Measurements from ENCODE around the gene ZFYVE26. TPM values are rescaled to one million over a fixed set of nuclear protein-coding genes. Genes with fewer than 3 reads are reported as not detected.

Gene ZFYVE26
- total and polyA plus RNA-seq, 7 experiments from 2014 or later, result 3.2 to 38.9 (median 25.8) TPM

GRCh38 chr14:67729072-67729885, 87.1 kb downstream of the ZFYVE26 start:
- Histone ChIP-seq H3K4me1 (ENCODE audit: control insufficient read depth in 2 of 2, insufficient read depth in 2 of 2, low read length in 2 of 2) (no peaks in the 10 kb centered on the region), H3K36me3 (ENCODE audit: control insufficient read depth in 2 of 3, insufficient read depth in 3 of 3, low read length in 3 of 3) (no peaks in the 10 kb centered on the region), H3K27ac (ENCODE audit: low read depth, low read length) (no peak overlapping the region), H3K27me3 (ENCODE audit: control insufficient read depth in 2 of 2, insufficient read depth in 2 of 2, low read length in 2 of 2) (no peaks in the 10 kb centered on the region), H3K4me3 (ENCODE audit: low read length) (no peak overlapping the region), H3K9me3 (ENCODE audit: control insufficient read depth in 2 of 3, low read length in 3 of 3) (no peaks in the 10 kb centered on the region)
- no peak for ATAC-seq
- DNase-seq, result no peak
- Mint-ChIP-seq H3K27ac (no peak overlapping the region), H3K4me1 (no peaks in the 10 kb centered on the region), H3K27me3 (peaks cover 1 to 18% (median 13%) of the 10 kb centered on the region in 5 donors), H3K4me3 (no peak overlapping the region), H3K9me3 (no peaks in the 10 kb centered on the region), H3K36me3 (peaks cover 0 to 14% (median 5%) of the 10 kb centered on the region in 5 donors)
- intact Hi-C loops (cut with micrococcal nuclease), result no loop called here
- ChIA-PET CTCF (no interaction called here), POLR2A (no interaction called here)

DNA sequence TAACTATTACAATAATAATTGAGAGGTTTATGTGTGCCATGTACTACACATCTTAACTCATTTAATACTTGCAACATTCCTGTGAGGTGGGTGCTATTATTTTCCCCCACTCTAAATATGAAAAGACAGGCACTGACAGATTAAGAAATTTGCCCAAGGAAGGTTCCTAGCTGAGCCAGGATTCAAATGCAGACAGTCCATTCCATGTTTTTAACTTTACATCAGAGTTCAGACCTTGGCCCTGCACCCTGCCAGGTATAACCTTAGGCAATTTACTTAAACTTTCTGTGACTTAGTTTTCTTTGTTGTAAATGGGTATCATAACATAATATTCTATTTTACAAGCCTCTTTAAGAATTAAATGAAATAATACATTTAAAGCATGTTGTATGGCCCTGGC, 88.1 kb downstream of the ZFYVE26 start:
- H3K27ac ChIP-seq (ENCODE audit: low read depth, low read length), result no peak overlapping the region
- no peak overlapping the region for H3K4me3 ChIP-seq (ENCODE audit: low read length)
- no peaks in the 10 kb centered on the region for H3K36me3 ChIP-seq (ENCODE audit: control insufficient read depth in 2 of 3, insufficient read depth in 3 of 3, low read length in 3 of 3)
- POLR2A ChIA-PET, result no interaction called here
- no peak for ATAC-seq
- no peak for DNase-seq
- peaks cover 0 to 3% of the 10 kb centered on the region in 2 donors for H3K27me3 ChIP-seq (ENCODE audit: control insufficient read depth in 2 of 2, insufficient read depth in 2 of 2, low read length in 2 of 2)
- peaks cover 0 to 14% (median 5%) of the 10 kb centered on the region in 5 donors for H3K36me3 Mint-ChIP-seq
- H3K4me1 Mint-ChIP-seq, result no peaks in the 10 kb centered on the region
- CTCF ChIA-PET, result no interaction called here
- H3K9me3 ChIP-seq (ENCODE audit: control insufficient read depth in 2 of 3, low read length in 3 of 3), result no peaks in the 10 kb centered on the region
- intact Hi-C loops (cut with micrococcal nuclease), result no loop called here
- H3K27ac Mint-ChIP-seq, result no peak overlapping the region
- H3K4me3 Mint-ChIP-seq, result no peak overlapping the region
- peaks cover 5 to 29% (median 21%) of the 10 kb centered on the region in 5 donors for H3K27me3 Mint-ChIP-seq
- no peaks in the 10 kb centered on the region for H3K4me1 ChIP-seq (ENCODE audit: control insufficient read depth in 2 of 2, insufficient read depth in 2 of 2, low read length in 2 of 2)
- H3K9me3 Mint-ChIP-seq, result peaks cover 0 to 3% (median 0%) of the 10 kb centered on the region in 11 donors

- Histone ChIP-seq H3K27ac (ENCODE audit: low read depth, low read length) (no peak overlapping the region), H3K9me3 (ENCODE audit: control insufficient read depth in 2 of 3, low read length in 3 of 3) (no peaks in the 10 kb centered on the region), H3K27me3 (ENCODE audit: control insufficient read depth in 2 of 2, insufficient read depth in 2 of 2, low read length in 2 of 2) (peaks cover 0 to 4% of the 10 kb centered on the region in 2 donors), H3K4me1 (ENCODE audit: control insufficient read depth in 2 of 2, insufficient read depth in 2 of 2, low read length in 2 of 2) (no peaks in the 10 kb centered on the region), H3K36me3 (ENCODE audit: control insufficient read depth in 2 of 3, insufficient read depth in 3 of 3, low read length in 3 of 3) (no peaks in the 10 kb centered on the region), H3K4me3 (ENCODE audit: low read length) (no peak overlapping the region)
- ChIA-PET POLR2A (no interaction called here), CTCF (no interaction called here)
- Mint-ChIP-seq H3K27me3 (peaks cover 14 to 36% (median 28%) of the 10 kb centered on the region in 5 donors), H3K4me1 (peaks cover 0 to 5% (median 3%) of the 10 kb centered on the region in 7 donors), H3K36me3 (peaks cover 0 to 14% (median 5%) of the 10 kb centered on the region in 5 donors), H3K4me3 (no peak overlapping the region), H3K27ac (no peak overlapping the region), H3K9me3 (peaks cover 0 to 3% (median 0%) of the 10 kb centered on the region in 11 donors)
- intact Hi-C loops (cut with micrococcal nuclease), result no loop called here
- no peak for ATAC-seq
- no peak for DNase-seq
Measured at GRCh38 chr14:67727361-67727760, 89.0 kb downstream of the ZFYVE26 start.

DNA sequence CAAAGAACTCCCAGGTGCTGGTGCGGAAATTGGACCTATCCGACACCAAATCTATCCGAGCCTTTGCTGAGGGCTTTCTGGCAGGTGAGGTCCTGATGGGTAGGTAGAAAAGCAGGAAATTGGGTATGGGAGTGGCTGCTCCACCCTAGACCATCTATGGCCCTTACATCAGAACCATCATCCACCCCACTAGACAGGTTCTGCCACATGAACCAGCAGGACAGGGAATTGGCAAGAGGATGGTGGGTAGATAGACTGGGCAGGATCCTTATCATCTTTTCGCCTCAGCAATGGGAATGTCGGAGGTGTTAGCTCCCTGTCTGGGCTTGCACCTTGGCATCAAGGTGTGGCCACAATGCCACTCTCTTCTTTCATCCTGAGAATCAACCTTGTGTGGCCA, 91.2 kb downstream of the ZFYVE26 start:
- Histone ChIP-seq H3K27ac (ENCODE audit: low read depth, low read length) (no peak overlapping the region), H3K36me3 (ENCODE audit: control insufficient read depth in 2 of 3, insufficient read depth in 3 of 3, low read length in 3 of 3) (no peaks in the 10 kb centered on the region), H3K4me3 (ENCODE audit: low read length) (no peak overlapping the region), H3K27me3 (ENCODE audit: control insufficient read depth in 2 of 2, insufficient read depth in 2 of 2, low read length in 2 of 2) (peaks cover 0 to 9% of the 10 kb centered on the region in 2 donors), H3K4me1 (ENCODE audit: control insufficient read depth in 2 of 2, insufficient read depth in 2 of 2, low read length in 2 of 2) (no peaks in the 10 kb centered on the region), H3K9me3 (ENCODE audit: control insufficient read depth in 2 of 3, low read length in 3 of 3) (no peaks in the 10 kb centered on the region)
- no peak overlapping the region for H3K4me3 Mint-ChIP-seq
- H3K4me1 Mint-ChIP-seq, result peaks cover 0 to 6% (median 3%) of the 10 kb centered on the region in 7 donors
- H3K9me3 Mint-ChIP-seq, result peaks cover 0 to 3% (median 0%) of the 10 kb centered on the region in 11 donors
- DNase-seq, result no peak
- no peak overlapping the region for H3K27ac Mint-ChIP-seq
- ChIA-PET POLR2A (no interaction called here), CTCF (no interaction called here)
- peaks cover 0 to 14% (median 5%) of the 10 kb centered on the region in 5 donors for H3K36me3 Mint-ChIP-seq
- H3K27me3 Mint-ChIP-seq, result peaks cover 31 to 52% (median 42%) of the 10 kb centered on the region in 5 donors
- intact Hi-C loops (cut with micrococcal nuclease), result no loop called here
- ATAC-seq, result no peak

GRCh38 chr14:67722293-67722692, 94.1 kb downstream of the ZFYVE26 start:
- no peak for DNase-seq
- intact Hi-C loops (cut with micrococcal nuclease), result no loop called here
- ChIA-PET CTCF (no interaction called here), POLR2A (no interaction called here)
- Histone ChIP-seq H3K27me3 (ENCODE audit: control insufficient read depth in 2 of 2, insufficient read depth in 2 of 2, low read length in 2 of 2) (peaks cover 0 to 9% of the 10 kb centered on the region in 2 donors), H3K27ac (ENCODE audit: low read depth, low read length) (no peak overlapping the region), H3K36me3 (ENCODE audit: control insufficient read depth in 2 of 3, insufficient read depth in 3 of 3, low read length in 3 of 3) (no peaks in the 10 kb centered on the region), H3K9me3 (ENCODE audit: control insufficient read depth in 2 of 3, low read length in 3 of 3) (no peaks in the 10 kb centered on the region), H3K4me3 (ENCODE audit: low read length) (no peak overlapping the region), H3K4me1 (ENCODE audit: control insufficient read depth in 2 of 2, insufficient read depth in 2 of 2, low read length in 2 of 2) (no peaks in the 10 kb centered on the region)
- Mint-ChIP-seq H3K27me3 (peaks cover 38 to 52% (median 42%) of the 10 kb centered on the region in 5 donors), H3K4me3 (no peak overlapping the region), H3K27ac (no peak overlapping the region), H3K4me1 (peaks cover 0 to 6% (median 3%) of the 10 kb centered on the region in 7 donors), H3K9me3 (peaks cover 0 to 4% (median 0%) of the 10 kb centered on the region in 11 donors), H3K36me3 (peaks cover 0 to 14% (median 0%) of the 10 kb centered on the region in 5 donors)
- no peak for ATAC-seq

- ATAC-seq, result no peak
Measured at GRCh38 chr14:67721875-67722274, 94.5 kb downstream of the ZFYVE26 start.

More at GRCh38 chr14:67721875-67722274, 94.5 kb downstream of the ZFYVE26 start:
- H3K4me3 Mint-ChIP-seq, result no peak overlapping the region
- peaks cover 38 to 52% (median 42%) of the 10 kb centered on the region in 5 donors for H3K27me3 Mint-ChIP-seq
- no peak overlapping the region for H3K27ac Mint-ChIP-seq
- no peak for DNase-seq
- H3K4me1 Mint-ChIP-seq, result peaks cover 0 to 6% (median 3%) of the 10 kb centered on the region in 7 donors
- Histone ChIP-seq H3K36me3 (ENCODE audit: control insufficient read depth in 2 of 3, insufficient read depth in 3 of 3, low read length in 3 of 3) (no peaks in the 10 kb centered on the region), H3K27me3 (ENCODE audit: control insufficient read depth in 2 of 2, insufficient read depth in 2 of 2, low read length in 2 of 2) (peaks cover 0 to 9% of the 10 kb centered on the region in 2 donors), H3K27ac (ENCODE audit: low read depth, low read length) (no peak overlapping the region), H3K9me3 (ENCODE audit: control insufficient read depth in 2 of 3, low read length in 3 of 3) (no peaks in the 10 kb centered on the region), H3K4me1 (ENCODE audit: control insufficient read depth in 2 of 2, insufficient read depth in 2 of 2, low read length in 2 of 2) (no peaks in the 10 kb centered on the region), H3K4me3 (ENCODE audit: low read length) (no peak overlapping the region)
- CTCF ChIA-PET, result no interaction called here
- peaks cover 0 to 11% (median 0%) of the 10 kb centered on the region in 5 donors for H3K36me3 Mint-ChIP-seq
- POLR2A ChIA-PET, result no interaction called here
- peaks cover 0 to 4% (median 0%) of the 10 kb centered on the region in 11 donors for H3K9me3 Mint-ChIP-seq
- intact Hi-C loops (cut with micrococcal nuclease), result no loop called here
